ENCODE results near the gene RIN2. TPM values are rescaled to one million over a fixed set of nuclear protein-coding genes. Genes with fewer than 3 reads are reported as not detected.
A peak's percentile ranks its signal among the peaks of the same experiment; 100 is the strongest.

The RIN2 gene
- polyA plus RNA-seq, 1 donor (not counting 4 experiments of a cell fraction or from before 2014, with no cell fraction given) = 40.1 TPM

DNA sequence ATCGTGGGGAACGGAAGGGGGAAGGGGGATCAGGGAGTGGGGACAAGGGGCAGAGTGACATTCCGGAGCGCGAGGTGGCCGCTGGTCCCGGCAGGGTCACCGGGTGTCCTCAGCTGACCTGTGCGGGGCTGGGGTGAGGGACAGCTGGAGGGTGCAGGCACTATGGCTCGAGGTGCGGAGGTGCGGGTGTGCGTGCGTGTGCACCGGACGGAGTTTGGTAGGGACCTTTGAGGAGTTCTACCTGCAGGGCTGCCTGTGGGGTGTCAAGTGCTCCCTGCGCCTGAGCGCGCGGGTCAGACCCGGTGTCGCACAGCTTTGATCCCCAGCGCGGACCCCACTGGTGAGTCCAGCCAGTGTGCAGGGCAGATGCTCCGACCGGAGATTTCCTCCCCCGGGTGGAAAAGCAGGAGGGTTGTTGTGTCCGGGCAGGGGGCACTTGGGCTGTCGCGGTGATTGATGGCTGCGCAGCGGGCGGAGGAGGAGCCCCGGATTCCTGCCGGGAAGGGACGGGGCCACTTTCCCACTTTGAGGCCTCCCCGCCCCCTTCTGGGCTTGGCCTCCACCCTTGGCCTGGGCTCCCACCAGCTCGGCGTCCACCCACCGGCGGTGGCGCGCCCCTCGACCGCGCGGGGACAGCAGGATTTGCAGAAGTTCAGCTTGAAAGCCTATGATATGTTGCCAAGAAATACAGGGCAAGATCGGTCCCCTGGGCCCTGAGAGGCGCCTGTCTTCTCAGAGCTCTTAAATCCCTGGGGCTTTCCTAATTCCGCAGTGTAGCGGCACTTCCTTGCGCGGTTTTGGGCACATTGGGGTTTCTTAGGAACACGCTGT, 658 bp downstream of the RIN2 start:
- Histone ChIP-seq H3K9ac (ENCODE audit: control insufficient read depth, extremely low read depth, insufficient read depth, low read length) (peak overlapping the region; percentile 81), H3K4me3 (ENCODE audit: control insufficient read depth in 2 of 3, extremely low read depth in 1 of 3, insufficient read depth in 2 of 3, low read depth in 1 of 3, low read length in 3 of 3) (peak overlapping the region; percentile 76 to 81 (median 80))

DNA sequence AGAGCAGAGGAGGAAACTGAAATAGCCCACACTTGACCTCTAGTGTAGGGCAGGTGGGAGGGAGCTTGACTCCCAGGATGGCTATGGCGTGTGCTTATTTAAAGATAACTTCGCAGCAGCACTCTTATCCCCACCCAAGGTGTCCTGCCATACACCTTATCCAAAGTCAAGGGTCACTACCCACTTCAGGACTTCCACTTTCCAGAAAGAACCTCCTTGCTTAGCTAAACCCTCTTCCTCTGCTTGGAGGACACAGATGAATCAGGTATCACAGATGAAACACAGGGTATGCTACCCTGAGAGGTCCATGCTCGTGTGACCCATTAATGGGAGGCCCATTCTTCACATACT, 2.3 kb downstream of the RIN2 start:
- Histone ChIP-seq H3K36me3 (ENCODE audit: control insufficient read depth in 2 of 2, extremely low read depth in 1 of 2, insufficient read depth in 2 of 2, low read length in 2 of 2) (no peaks in the 10 kb centered on the region), H3K27me3 (ENCODE audit: control insufficient read depth, extremely low read depth, insufficient read depth, low read length) (peaks cover 3% of the 10 kb centered on the region), H2AFZ (ENCODE audit: control insufficient read depth, low read length) (no peak overlapping the region), H3K9me1 (ENCODE audit: control insufficient read depth, extremely low read depth, insufficient read depth, low read length) (no peaks in the 10 kb centered on the region), H3K9me3 (ENCODE audit: control insufficient read depth, low read depth, low read length) (no peaks in the 10 kb centered on the region), H3K79me2 (ENCODE audit: control insufficient read depth, insufficient read depth, low read length) (no peaks in the 10 kb centered on the region), H4K20me1 (ENCODE audit: control insufficient read depth, extremely low read depth, insufficient read depth, low read length) (no peaks in the 10 kb centered on the region), H3K4me2 (ENCODE audit: control insufficient read depth, extremely low read depth, insufficient read depth, low read depth, low read length) (no peak overlapping the region), H3K4me3 (ENCODE audit: control insufficient read depth in 2 of 3, extremely low read depth in 1 of 3, insufficient read depth in 2 of 3, low read depth in 1 of 3, low read length in 3 of 3) (no peak overlapping the region), H3K27ac (ENCODE audit: control insufficient read depth, insufficient read depth, low read length) (no peak overlapping the region), H3K4me1 (ENCODE audit: control insufficient read depth, extremely low read depth, insufficient read depth, low read length) (peaks cover 14% of the 10 kb centered on the region), H3K9ac (ENCODE audit: control insufficient read depth, extremely low read depth, insufficient read depth, low read length) (no peak overlapping the region)
- FAIRE-seq (no peak), DNase-seq (ENCODE audit: low read depth, low spot score) (no peak)
- TF ChIP-seq EZH2 (IDR thresholded peaks at IDR 0.05; ENCODE audit: low read length) (no peak), CTCF (optimal IDR thresholded peaks at IDR 0.05 in 1 of 3, IDR thresholded peaks at IDR 0.05 in 1 of 3, conservative IDR thresholded peaks at IDR 0.05 in 1 of 3; ENCODE audit: extremely low read depth in 1 of 3, insufficient read depth in 2 of 3, low read length in 3 of 3) (no peak)
- dilution Hi-C loops (cut with MboI; ENCODE audit: extremely low pct_ligation_motif_present, low sequenced_read_pairs) = no loop called here

More for the DNA sequence above, 658 bp downstream of the RIN2 start:
- DNase-seq (ENCODE audit: low read depth, low spot score) (no peak), FAIRE-seq (no peak)
- TF ChIP-seq CTCF (optimal IDR thresholded peaks at IDR 0.05 in 1 of 3, IDR thresholded peaks at IDR 0.05 in 1 of 3, conservative IDR thresholded peaks at IDR 0.05 in 1 of 3; ENCODE audit: extremely low read depth in 1 of 3, insufficient read depth in 2 of 3, low read length in 3 of 3) (no peak), EZH2 (IDR thresholded peaks at IDR 0.05; ENCODE audit: low read length) (no peak)
- Histone ChIP-seq H3K9me3 (ENCODE audit: control insufficient read depth, low read depth, low read length) (no peaks in the 10 kb centered on the region), H4K20me1 (ENCODE audit: control insufficient read depth, extremely low read depth, insufficient read depth, low read length) (no peaks in the 10 kb centered on the region), H2AFZ (ENCODE audit: control insufficient read depth, low read length) (peak overlapping the region; percentile 86), H3K79me2 (ENCODE audit: control insufficient read depth, insufficient read depth, low read length) (no peaks in the 10 kb centered on the region), H3K4me1 (ENCODE audit: control insufficient read depth, extremely low read depth, insufficient read depth, low read length) (peaks cover 14% of the 10 kb centered on the region), H3K27me3 (ENCODE audit: control insufficient read depth, extremely low read depth, insufficient read depth, low read length) (no peaks in the 10 kb centered on the region), H3K4me2 (ENCODE audit: control insufficient read depth, extremely low read depth, insufficient read depth, low read depth, low read length) (peak overlapping the region; percentile 96), H3K36me3 (ENCODE audit: control insufficient read depth in 2 of 2, extremely low read depth in 1 of 2, insufficient read depth in 2 of 2, low read length in 2 of 2) (no peaks in the 10 kb centered on the region), H3K9me1 (ENCODE audit: control insufficient read depth, extremely low read depth, insufficient read depth, low read length) (no peaks in the 10 kb centered on the region), H3K27ac (ENCODE audit: control insufficient read depth, insufficient read depth, low read length) (peak overlapping the region; percentile 14)
- dilution Hi-C loops (cut with MboI; ENCODE audit: extremely low pct_ligation_motif_present, low sequenced_read_pairs) = no loop called here

Data from keratinocyte (primary cell).